HS-27A (cell line): ENCODE data around the gene B4GALNT2.
"Not testable (repeated sequence)": the region's sequence is repeated elsewhere in the genome, so short reads cannot be mapped to it uniquely, and the experiment has no call there.

Experiments
- DNase-seq: peaks from one replicate; pipeline ENCODE4 v3.0.0-alpha.2; 2012; ENCODE audit warnings: low read depth, missing footprints

The B4GALNT2 gene

DNA sequence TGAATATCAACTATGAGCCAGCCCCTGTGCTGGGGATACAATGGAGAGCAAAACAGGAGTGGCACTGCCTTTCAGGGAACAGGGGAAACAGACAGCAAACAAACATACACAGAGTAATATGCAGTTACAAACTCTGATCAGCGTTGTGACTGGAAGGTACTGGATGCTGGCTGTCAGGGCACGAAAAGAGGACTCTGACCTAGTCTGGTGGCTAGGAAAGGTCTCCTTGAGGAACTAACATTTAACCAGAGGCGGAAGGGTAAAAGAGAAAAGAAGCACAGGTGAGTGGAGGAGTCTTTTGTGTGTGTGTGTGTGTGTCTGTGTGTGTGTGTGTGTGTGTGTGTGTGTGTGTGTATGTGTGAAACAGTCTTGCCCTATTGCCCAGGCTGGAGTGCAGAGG, 12.4 kb upstream of the B4GALNT2 start:
- DNase-seq, result no peak

- DNase-seq, result no peak
Observed at GRCh38 chr17:49121696-49122292, 10.8 kb upstream of the B4GALNT2 start.

DNA sequence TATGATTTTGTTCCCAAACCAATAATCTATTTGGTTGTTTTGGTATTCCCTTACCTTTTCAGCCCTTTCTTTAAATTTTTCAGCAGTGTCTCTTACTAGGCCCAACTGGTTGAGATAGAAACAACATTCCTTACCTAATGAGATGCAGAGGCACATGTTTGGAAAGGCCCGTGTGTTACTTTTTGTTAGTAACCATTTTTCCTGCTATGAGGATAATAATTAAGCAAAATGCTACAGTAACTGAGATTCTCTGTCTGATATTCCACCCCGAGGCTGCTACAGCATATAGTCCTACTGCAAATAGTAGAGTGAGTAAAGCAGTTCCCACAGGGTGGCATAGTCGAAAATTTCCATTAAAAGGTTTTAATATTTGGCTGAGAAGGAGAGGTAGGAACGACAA, 10.0 kb upstream of the B4GALNT2 start:
- DNase-seq, result no peak

DNA sequence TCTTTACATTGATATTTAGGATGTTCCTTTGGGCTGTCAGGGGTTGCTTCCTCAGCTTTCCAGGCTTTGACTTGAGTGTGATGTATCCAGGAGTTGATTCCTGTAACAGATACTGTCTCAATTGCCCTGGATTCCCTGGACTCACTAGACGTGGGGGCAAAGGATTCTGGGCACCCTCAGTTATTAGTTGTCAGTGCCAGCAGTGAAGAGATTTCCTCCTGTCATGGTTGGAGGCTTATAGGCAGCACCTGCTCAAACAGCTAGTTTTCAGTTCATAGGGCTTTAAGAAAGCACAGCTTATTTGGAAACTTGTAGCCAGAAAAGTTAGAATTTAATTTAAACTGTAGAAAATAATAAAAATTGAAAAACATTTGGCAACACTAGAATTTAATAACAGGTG, 9.5 kb upstream of the B4GALNT2 start:
- no peak for DNase-seq

- DNase-seq, result no peak
Observed at GRCh38 chr17:49125449-49125848, 7.1 kb upstream of the B4GALNT2 start.

DNA sequence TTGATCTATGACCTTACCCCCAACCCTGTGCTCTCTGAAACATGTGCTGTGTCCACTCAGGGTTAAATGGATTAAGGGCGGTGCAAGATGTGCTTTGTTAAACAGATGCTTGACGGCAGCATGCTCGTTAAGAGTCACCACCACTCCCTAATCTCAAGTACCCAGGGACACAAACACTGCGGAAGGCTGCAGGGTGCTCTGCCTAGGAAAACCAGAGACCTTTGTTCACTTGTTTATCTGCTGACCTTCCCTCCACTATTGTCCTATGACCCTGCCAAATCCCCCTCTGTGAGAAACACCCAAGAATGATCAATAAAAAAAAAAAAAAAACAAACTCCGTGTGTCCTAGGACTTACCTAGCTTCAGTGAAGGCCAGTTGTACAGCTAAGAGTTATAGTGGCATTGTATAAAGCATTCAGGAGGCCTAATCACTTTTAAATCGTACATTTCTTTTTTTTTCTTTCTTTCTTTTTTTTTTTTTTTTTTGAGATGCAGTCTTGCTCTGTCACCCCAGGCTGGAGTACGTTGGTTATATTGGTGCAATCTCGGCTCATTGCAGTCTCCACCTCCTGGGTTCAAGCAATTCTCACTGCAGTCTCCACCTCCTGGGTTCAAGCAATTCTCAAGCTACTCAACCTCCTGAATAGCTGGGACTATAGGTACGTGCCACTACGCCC, 6.2 kb upstream of the B4GALNT2 start:
- not testable (repeated sequence) for DNase-seq

DNA sequence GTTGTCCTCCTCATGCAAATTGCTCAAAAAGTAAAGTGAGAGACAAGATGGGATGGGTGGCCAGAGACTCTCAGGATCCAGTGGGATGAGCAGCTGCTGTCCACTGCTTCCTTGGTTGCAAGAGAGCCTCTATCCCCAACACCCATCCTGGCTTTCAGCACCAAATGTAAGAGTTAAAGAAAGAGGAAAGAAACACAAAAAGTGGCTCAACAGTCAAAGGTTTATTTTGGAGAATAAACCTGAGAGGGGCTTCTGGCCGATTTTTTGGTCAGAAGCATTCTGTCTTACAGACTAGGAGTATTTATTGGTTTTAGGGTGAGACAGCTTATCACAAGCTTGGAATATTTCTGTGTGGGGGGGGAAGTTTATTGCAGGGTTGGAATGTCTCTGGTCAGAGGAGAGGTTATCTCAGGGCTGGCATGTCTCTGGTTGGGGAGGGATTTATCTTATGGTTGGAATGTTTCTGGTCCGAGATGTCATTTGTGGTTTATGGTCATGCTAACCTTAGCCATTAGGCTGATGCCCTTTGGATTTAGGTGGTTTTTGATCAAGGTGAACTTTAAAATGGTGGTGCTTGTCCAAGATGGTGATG, 3.1 kb upstream of the B4GALNT2 start:
- DNase-seq, result not testable (repeated sequence)

DNA sequence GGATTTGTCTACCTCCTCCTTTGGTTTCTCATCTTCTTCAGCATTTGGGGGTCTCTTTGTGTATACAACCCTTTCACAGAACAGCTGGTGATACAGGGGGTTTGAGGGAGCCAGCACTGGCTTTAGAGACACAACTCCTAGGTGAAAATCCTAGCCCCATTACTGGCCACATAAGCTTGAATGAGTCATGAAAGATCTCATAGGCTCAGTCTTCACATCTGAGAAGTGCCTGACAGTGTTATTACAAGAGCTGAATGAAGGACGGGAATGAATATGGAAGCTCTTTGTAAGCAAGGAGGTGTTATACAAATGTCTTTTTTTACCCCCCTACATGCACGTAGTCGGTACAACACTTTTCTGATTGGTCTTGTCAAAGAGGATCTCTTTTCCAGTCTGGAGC, 1.7 kb upstream of the B4GALNT2 start:
- no peak for DNase-seq

DNA sequence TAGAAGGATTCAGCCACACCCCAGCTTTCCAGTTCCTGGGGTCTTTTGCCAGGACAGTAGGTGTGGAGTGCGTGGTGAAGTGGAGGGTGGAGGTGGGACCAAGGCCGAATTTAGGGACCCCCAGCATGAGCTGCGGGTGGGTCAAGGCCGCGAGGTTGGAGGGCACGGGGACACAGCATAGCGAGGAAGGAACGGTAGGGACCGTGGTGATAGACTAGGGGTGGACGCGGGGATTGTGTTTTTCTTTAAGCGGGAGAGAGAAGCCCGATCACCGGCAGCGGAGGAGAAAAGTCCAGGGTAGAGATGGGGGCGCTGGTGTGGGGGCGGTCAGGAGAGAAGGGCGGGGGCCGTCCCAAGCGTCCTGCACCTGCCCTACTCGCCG, 261 bp upstream of the B4GALNT2 start:
- no peak for DNase-seq

- DNase-seq, result no peak
Observed at GRCh38 chr17:49136335-49136734, 3.8 kb downstream of the B4GALNT2 start.

DNA sequence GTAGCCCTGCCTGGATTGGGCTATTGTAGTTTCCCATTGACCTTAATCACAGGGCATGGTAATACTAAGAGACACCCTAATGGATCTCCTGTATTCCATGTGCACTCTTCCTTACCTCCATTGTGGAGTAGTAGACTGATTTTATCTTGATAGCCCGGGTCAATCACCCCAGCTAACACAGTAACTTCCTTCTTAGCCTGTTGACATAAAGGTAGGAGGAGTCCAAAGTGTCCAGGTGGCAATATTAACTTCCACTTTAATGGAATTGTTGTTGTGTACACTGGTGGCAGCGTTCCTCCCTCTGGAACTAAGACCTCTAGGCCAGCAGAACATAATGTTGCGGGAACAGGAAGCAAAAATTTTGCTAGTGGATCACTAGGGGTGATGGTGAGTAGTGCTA, 13.1 kb downstream of the B4GALNT2 start:
- not testable (repeated sequence) for DNase-seq

- peak; percentile 97 for DNase-seq
Observed at GRCh38 chr17:49146620-49147306, 14.2 kb downstream of the B4GALNT2 start.

GRCh38 chr17:49148171-49148570, 15.6 kb downstream of the B4GALNT2 start:
- no peak for DNase-seq

GRCh38 chr17:49151996-49152395, 19.4 kb downstream of the B4GALNT2 start:
- DNase-seq, result no peak

GRCh38 chr17:49156256-49156655, 23.7 kb downstream of the B4GALNT2 start:
- no peak for DNase-seq

DNA sequence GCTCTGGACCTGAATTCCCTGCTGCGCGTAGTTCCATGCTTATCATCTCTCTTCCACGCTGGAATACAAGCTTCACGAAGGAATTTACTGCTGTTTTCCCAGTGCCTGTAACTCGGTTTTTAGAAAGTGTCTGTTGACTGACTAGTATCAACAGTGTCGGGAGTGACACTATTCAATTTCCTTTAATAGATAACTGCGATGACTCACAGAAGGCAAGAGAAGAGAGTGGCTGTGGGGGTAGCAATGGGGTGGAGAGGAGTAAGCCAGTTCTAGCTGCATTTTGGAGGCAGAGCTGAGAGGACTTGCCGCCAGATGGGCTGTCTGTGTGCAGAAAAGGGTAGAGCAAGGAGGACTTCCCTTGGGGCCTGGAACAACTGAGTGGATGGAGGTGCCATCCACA, 25.2 kb downstream of the B4GALNT2 start:
- no peak for DNase-seq

- no peak for DNase-seq
Observed at GRCh38 chr17:49162866-49163265, 30.3 kb downstream of the B4GALNT2 start.

DNA sequence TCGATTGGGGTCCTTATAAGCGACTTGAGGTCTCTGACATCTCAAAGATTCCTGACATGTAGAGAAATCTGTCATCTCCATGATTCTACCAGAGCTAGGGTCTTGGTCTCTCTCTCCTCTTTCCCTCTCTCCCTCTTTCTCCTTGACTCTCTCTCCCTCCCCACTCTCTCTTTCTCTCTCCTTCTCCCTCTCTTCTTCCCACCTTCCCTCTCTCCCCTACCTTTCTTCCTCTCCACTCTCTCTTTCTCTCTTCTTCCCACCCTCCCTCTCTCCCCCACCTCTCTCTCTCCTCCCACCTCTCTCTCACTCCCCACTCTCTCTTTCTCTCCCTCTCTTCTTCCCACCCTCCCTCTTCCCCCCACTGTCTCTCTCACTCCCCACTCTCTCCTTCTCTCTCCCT, 32.6 kb downstream of the B4GALNT2 start:
- no peak for DNase-seq

DNA sequence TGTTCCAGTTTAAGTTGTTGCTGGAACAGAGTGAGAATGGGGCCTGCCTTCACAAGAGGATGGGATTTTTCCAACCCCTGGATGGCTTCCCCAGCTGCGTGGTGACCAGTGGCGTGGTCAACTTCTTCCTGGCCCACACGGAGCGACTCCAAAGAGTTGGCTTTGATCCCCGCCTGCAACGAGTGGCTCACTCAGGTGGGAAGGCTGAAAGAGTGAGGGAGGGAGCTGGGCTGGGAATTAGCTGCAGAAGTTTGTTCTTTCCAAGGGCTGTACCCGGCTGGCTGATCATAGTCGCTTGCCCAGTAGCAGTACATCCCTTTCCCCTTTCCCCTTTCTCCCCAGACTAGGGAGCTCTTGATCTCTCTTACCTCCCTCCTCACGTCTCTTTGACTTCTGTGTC, 36.1 kb downstream of the B4GALNT2 start:
- no peak for DNase-seq

DNA sequence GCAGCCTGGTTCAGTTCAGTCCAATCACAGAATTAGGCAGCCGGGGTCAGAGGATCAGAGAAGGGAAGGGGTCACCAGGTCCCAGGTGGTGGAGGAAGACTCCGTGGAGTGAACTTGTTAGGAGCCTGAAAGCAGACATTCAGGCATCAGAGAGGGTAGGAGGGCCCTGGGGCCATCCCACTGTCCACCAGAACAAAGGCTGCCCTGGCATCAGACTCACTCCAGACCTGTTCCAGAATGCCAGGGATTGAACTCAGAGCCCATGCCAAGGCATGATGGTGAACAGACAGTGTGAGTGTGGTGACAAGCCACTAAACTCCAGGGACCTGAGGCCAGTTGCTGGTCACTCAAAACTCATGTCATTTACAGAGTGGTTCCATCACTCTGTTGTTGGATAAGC, 37.6 kb downstream of the B4GALNT2 start:
- no peak for DNase-seq

GRCh38 chr17:49170711-49171110, 38.1 kb downstream of the B4GALNT2 start:
- DNase-seq, result not testable (repeated sequence)

GRCh38 chr17:49175978-49176377, 43.4 kb downstream of the B4GALNT2 start:
- DNase-seq, result not testable (repeated sequence)

- DNase-seq, result no peak
Observed at GRCh38 chr17:49180303-49180702, 47.7 kb downstream of the B4GALNT2 start.
